ENCODE measurements around the gene ABCB9.

DNA sequence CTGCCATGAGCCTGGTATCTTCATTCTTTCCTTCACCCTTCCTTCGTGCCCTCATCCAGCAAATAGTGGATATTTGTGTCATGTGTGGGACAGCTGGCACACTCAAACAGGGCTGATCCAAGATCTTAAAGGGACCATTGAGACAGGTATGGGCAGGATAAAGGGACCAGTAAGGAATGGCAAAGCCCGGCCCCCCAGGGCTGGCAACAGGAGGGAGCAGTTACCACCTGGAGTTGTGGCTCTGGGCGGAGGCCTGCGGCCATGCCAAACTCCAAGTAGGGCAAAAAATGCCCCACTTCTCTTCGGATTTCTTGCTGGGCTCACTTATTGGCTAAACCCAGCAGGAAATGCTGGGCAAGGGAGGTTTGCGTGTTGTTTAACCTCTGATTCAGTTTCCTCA is 10.9 kb upstream of the ABCB9 start:
- TF ChIP-seq, protein P1, sequence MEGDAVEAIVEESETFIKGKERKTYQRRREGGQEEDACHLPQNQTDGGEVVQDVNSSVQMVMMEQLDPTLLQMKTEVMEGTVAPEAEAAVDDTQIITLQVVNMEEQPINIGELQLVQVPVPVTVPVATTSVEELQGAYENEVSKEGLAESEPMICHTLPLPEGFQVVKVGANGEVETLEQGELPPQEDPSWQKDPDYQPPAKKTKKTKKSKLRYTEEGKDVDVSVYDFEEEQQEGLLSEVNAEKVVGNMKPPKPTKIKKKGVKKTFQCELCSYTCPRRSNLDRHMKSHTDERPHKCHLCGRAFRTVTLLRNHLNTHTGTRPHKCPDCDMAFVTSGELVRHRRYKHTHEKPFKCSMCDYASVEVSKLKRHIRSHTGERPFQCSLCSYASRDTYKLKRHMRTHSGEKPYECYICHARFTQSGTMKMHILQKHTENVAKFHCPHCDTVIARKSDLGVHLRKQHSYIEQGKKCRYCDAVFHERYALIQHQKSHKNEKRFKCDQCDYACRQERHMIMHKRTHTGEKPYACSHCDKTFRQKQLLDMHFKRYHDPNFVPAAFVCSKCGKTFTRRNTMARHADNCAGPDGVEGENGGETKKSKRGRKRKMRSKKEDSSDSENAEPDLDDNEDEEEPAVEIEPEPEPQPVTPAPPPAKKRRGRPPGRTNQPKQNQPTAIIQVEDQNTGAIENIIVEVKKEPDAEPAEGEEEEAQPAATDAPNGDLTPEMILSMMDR (IDR thresholded peaks at IDR 0.05): no peak
- TF ChIP-seq POLR2AphosphoS5 (IDR thresholded peaks at IDR 0.05) (no peak), POLR2A (IDR thresholded peaks at IDR 0.05) (no peak)

Measured in prostate gland (tissue), 2 donors.